H9 (cell line): Measurements from ENCODE around the gene FGFR4. TPM values are rescaled to one million over a fixed set of nuclear protein-coding genes. Genes with fewer than 3 reads are reported as not detected.

ENCODE experiments used
- DNase-seq: peaks from one replicate; pipeline ENCODE4 v3.0.0-alpha.2; 2017
- H2AFZ ChIP-seq: one replicate; pipeline ENCODE4 v1.6.1; 2013; ENCODE audit warnings: mild to moderate bottlenecking, low read length, control low read depth, moderate library complexity
- H2AK5ac ChIP-seq: 2 replicates; pipeline ENCODE4 v1.6.1; 2013; ENCODE audit warnings: low read length, control low read depth, mixed read lengths; ENCODE audit not compliant: insufficient read length
- H2BK120ac ChIP-seq: one replicate; pipeline ENCODE4 v1.6.1; 2013; ENCODE audit warnings: low read depth, mild to moderate bottlenecking, low read length, control low read depth, inconsistent platforms; ENCODE audit not compliant: poor library complexity, severe bottlenecking
- H2BK12ac ChIP-seq: 2 replicates; pipeline ENCODE4 v1.6.1; 2013; ENCODE audit warnings: low read length, control low read depth, mixed read lengths, low read depth; ENCODE audit not compliant: insufficient read length
- H2BK15ac ChIP-seq: 2 replicates; pipeline ENCODE4 v1.6.1; 2013; ENCODE audit warnings: low read depth, low read length, control low read depth
- H2BK20ac ChIP-seq: one replicate; pipeline ENCODE4 v1.6.1; 2013; ENCODE audit warnings: low read depth, mild to moderate bottlenecking, low read length, control low read depth, inconsistent platforms; ENCODE audit not compliant: poor library complexity, severe bottlenecking
- H2BK5ac ChIP-seq: 2 replicates; pipeline ENCODE4 v1.6.1; 2013; ENCODE audit warnings: low read length, control low read depth, mixed read lengths; ENCODE audit not compliant: insufficient read length
- H3K14ac ChIP-seq: 2 replicates; pipeline ENCODE4 v1.6.1; 2013; ENCODE audit warnings: low read length, control low read depth; ENCODE audit not compliant: insufficient read depth
- H3K18ac ChIP-seq: 2 replicates; pipeline ENCODE4 v1.6.1; 2013; ENCODE audit warnings: low read depth, mild to moderate bottlenecking, mixed read lengths, low read length, control low read depth; ENCODE audit not compliant: insufficient read length
- H3K23ac ChIP-seq: 2 replicates; pipeline ENCODE4 v1.6.1; 2013; ENCODE audit warnings: low read length, control low read depth, mixed read lengths, low read depth; ENCODE audit not compliant: insufficient read length
- H3K23me2 ChIP-seq: 2 replicates; pipeline ENCODE4 v1.6.1; 2013; ENCODE audit warnings: low read depth, mild to moderate bottlenecking, mixed read lengths, low read length, control low read depth; ENCODE audit not compliant: insufficient read length, poor library complexity, severe bottlenecking
- H3K27ac ChIP-seq: 2 replicates; pipeline ENCODE4 v1.5.1; 2013; ENCODE audit warnings: low read length, control low read depth, mixed read lengths, low read depth; ENCODE audit not compliant: insufficient read length
- H3K27me3 ChIP-seq: 2 replicates; pipeline ENCODE4 v1.6.1; 2013; ENCODE audit warnings: low read length, control low read depth, inconsistent platforms; ENCODE audit not compliant: insufficient read depth
- H3K4ac ChIP-seq: 2 replicates; pipeline ENCODE4 v1.6.1; 2013; ENCODE audit warnings: low read depth, mild to moderate bottlenecking, control low read depth, inconsistent platforms, low read length, moderate library complexity
- H3K4me1 ChIP-seq: 2 replicates; pipeline ENCODE4 v1.6.1; 2013; ENCODE audit warnings: low read length, control low read depth, inconsistent platforms; ENCODE audit not compliant: insufficient read depth
- H3K4me2 ChIP-seq: 2 replicates; pipeline ENCODE4 v1.6.1; 2013; ENCODE audit warnings: low read length, control low read depth, mixed read lengths; ENCODE audit not compliant: insufficient read length, insufficient read depth
- H3K56ac ChIP-seq: 2 replicates; pipeline ENCODE4 v1.6.1; 2013; ENCODE audit warnings: low read depth, mild to moderate bottlenecking, mixed read lengths, low read length, control low read depth; ENCODE audit not compliant: insufficient read length
- H3K79me1 ChIP-seq: 2 replicates; pipeline ENCODE4 v1.6.1; 2013; ENCODE audit warnings: low read depth, mild to moderate bottlenecking, moderate library complexity, low read length, control low read depth, inconsistent platforms; ENCODE audit not compliant: insufficient read depth, poor library complexity, severe bottlenecking
- H3K79me2 ChIP-seq: 2 replicates; pipeline ENCODE4 v1.6.1; 2013; ENCODE audit warnings: low read length, control low read depth, inconsistent platforms; ENCODE audit not compliant: insufficient read depth
- H3K9ac ChIP-seq: 2 replicates; pipeline ENCODE4 v1.6.1; 2013; ENCODE audit warnings: low read length, control low read depth, mixed read lengths; ENCODE audit not compliant: insufficient read length; ENCODE audit errors: extremely low read depth
- H3K9me3 ChIP-seq: one replicate; pipeline ENCODE4 v1.6.1; 2013; ENCODE audit warnings: low read depth, low read length, inconsistent platforms; ENCODE audit not compliant: control insufficient read depth
- H3T11ph ChIP-seq: one replicate; pipeline ENCODE4 v1.6.1; 2013; ENCODE audit warnings: mild to moderate bottlenecking, low read length, control low read depth, inconsistent platforms
- H4K20me1 ChIP-seq: one replicate; pipeline ENCODE4 v1.6.1; 2013; ENCODE audit not compliant: control insufficient read depth, insufficient read length, insufficient read depth
- H4K5ac ChIP-seq: 2 replicates; pipeline ENCODE4 v1.6.1; 2013; ENCODE audit warnings: low read depth, mild to moderate bottlenecking, mixed read lengths, low read length, control low read depth; ENCODE audit not compliant: insufficient read length
- H4K8ac ChIP-seq: replicated peaks from 2 replicates; pipeline ENCODE4 v1.6.1; 2013; ENCODE audit warnings: low read length, control low read depth, mixed read lengths, low read depth; ENCODE audit not compliant: insufficient read length
- H4K91ac ChIP-seq: 2 replicates; pipeline ENCODE4 v1.6.1; 2013; ENCODE audit warnings: low read depth, mild to moderate bottlenecking, moderate library complexity, mixed read lengths, low read length, control low read depth; ENCODE audit not compliant: insufficient read length
- H3K27ac Mint-ChIP-seq, 3 experiments: 2 replicates in 2 of 3; 3 replicates in 1 of 3; pipeline ENCODE4 v1.8.0; 2020 to 2021; ENCODE audit warnings: mixed read lengths in 3 of 3, mild to moderate bottlenecking in 1 of 3, moderate library complexity in 1 of 3
- H3K27me3 Mint-ChIP-seq: 2 replicates; pipeline ENCODE4 v1.8.0; 2021; ENCODE audit warnings: low read depth, mild to moderate bottlenecking, moderate library complexity, mixed read lengths
- H3K36me3 Mint-ChIP-seq, 3 experiments: 2 replicates in 2 of 3; 3 replicates in 1 of 3; pipeline ENCODE4 v1.8.0; 2020 to 2021; ENCODE audit warnings: low read depth in 3 of 3, mixed read lengths in 3 of 3; ENCODE audit not compliant: insufficient read depth in 1 of 3
- H3K4me1 Mint-ChIP-seq, 2 experiments: 2 replicates each; pipeline ENCODE4 v1.8.0; 2020; ENCODE audit warnings: mixed read lengths in 2 of 2
- H3K4me3 Mint-ChIP-seq, 2 experiments: 2 replicates in 1 of 2; 3 replicates in 1 of 2; pipeline ENCODE4 v1.8.0; 2020 to 2021; ENCODE audit warnings: mild to moderate bottlenecking in 2 of 2, mixed read lengths in 2 of 2, moderate library complexity in 1 of 2
- H3K9me3 Mint-ChIP-seq, 2 experiments: 2 replicates in 1 of 2; 3 replicates in 1 of 2; pipeline ENCODE4 v1.8.0; 2020; ENCODE audit warnings: mild to moderate bottlenecking in 2 of 2, mixed read lengths in 2 of 2, moderate library complexity in 1 of 2
- CTCF ChIP-seq: fragments of 200-600 bp; sonication (generic); conservative IDR thresholded peaks from 3 replicates; pipeline ENCODE4 v1.8.0; 2021; ENCODE audit warnings: antibody characterized with exemption, mild to moderate bottlenecking
- WGBS: extraction: QIAGEN DNeasy Blood & Tissue Kit; methylation state at CpG from one replicate; pipeline ENCODE4 v1.1.7; 2013; ENCODE audit warnings: missing lambda C conversion rate, low lambda C conversion rate, mixed read lengths; ENCODE audit not compliant: insufficient read length; ENCODE audit errors: extremely low coverage; 5-methylcytosine and 5-hydroxymethylcytosine counted together
- total RNA-seq: library from RNA; stranded (reverse); gene quantifications from 2 replicates; pipeline ENCODE4 v1.2.1, GENCODE V29; 2021

The FGFR4 gene
- total RNA-seq, 1 experiment from 2014 or later, result 52.8 TPM

DNA sequence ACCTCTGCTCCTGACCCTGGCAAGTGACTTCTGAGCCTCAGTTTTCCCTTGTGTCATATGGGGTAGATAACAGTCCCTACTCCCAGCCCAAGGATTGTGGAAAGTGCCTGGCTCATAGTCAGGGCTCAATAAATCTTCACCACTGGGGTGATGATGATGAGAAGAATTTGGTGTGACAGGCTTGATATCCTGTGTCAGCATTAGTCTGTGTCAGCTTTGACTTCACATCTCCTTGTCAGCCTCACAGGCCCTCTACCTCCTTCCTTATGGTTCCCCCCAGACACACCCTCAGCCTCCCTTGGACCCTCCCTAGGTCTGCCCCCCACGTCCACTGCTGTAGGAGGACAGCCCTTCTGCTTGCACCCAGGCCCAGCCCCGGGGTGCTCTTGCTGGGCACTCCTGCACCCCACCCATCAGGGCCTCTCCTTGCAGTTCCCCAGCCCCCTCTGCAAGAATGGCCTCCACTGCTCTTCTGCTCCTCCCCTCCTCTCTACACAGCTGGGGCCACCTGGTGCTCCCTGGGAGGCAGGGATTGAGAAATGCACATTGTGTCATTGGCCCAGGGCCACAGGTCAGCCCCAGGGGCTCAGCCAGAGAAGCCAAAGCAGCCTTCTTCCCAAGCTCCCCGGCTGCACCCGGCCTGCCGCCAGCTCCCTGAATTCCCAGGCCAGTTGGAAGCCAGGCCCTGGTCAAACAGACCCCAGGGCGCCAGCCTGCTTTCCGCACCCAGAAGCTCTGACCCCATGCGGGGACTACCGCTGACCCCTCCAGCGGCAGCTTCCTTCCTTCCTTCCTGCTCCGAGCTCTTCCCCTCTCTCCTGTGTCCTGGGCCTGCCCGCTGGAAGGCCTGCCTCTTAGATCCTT, 7.7 kb downstream of the FGFR4 start:
- H3K27me3 Mint-ChIP-seq, result no peaks in the 10 kb centered on the region
- Histone ChIP-seq H3K4ac (no peak overlapping the region), H2AFZ (no peak overlapping the region), H2BK120ac (no peak overlapping the region), H2BK12ac (no peak overlapping the region), H2BK20ac (no peak overlapping the region), H2BK15ac (no peak overlapping the region), H3K9me3 (no peaks in the 10 kb centered on the region), H3K9ac (no peak overlapping the region), H3K27me3 (no peaks in the 10 kb centered on the region), H4K5ac (no peak overlapping the region), H4K20me1 (no peaks in the 10 kb centered on the region), H2AK5ac (no peak overlapping the region), H3T11ph (no peak overlapping the region), H4K91ac (no peak overlapping the region), H3K79me2 (no peaks in the 10 kb centered on the region), H4K8ac (no peak overlapping the region), H3K18ac (no peak overlapping the region), H3K14ac (no peak overlapping the region), H3K4me1 (peaks cover 3% of the 10 kb centered on the region; the same call in 1 of the 2 replicates), H2BK5ac (no peak overlapping the region), H3K27ac (no peak overlapping the region), H3K4me2 (no peak overlapping the region), H3K79me1 (no peaks in the 10 kb centered on the region), H3K23me2 (no peaks in the 10 kb centered on the region), H3K56ac (no peak overlapping the region), H3K23ac (no peak overlapping the region)
- DNase-seq, result no peak
- peaks cover 26 to 54% (median 44%) of the 10 kb centered on the region in 3 experiments; a peak in 6 of 7 replicates for H3K36me3 Mint-ChIP-seq
- peaks cover 9 to 18% of the 10 kb centered on the region in 2 experiments for H3K4me1 Mint-ChIP-seq
- H3K9me3 Mint-ChIP-seq, result no peaks in the 10 kb centered on the region
- H3K27ac Mint-ChIP-seq, result peak overlapping the region in 2 of 3 experiments; percentile 31 to 68; a peak in 2 of 7 replicates
- H3K4me3 Mint-ChIP-seq, result no peak overlapping the region; a peak in 1 of 5 replicates
- no peak for TF ChIP-seq CTCF
- no CpG with 5 or more reads among the region's 12 CpGs for WGBS
